H1 (cell line): ENCODE measurements around the gene LFNG. TPM values are rescaled to one million over a fixed set of nuclear protein-coding genes. Genes with fewer than 3 reads are reported as not detected.

Experiments used
- CBX8 ChIP-seq: fragments of 300-800, 300-1000 bp; sonication (generic); IDR thresholded peaks from 2 replicates; pipeline ENCODE4 v1.7.1; 2016; ENCODE audit warnings: low read depth, low read length, borderline replicate concordance
- GABPA ChIP-seq: IDR thresholded peaks from 2 replicates; pipeline ENCODE4 v1.6.1; 2011; ENCODE audit warnings: mild to moderate bottlenecking, low read length, moderate library complexity, borderline replicate concordance; ENCODE audit not compliant: insufficient read depth
- RFX5 ChIP-seq: IDR thresholded peaks from 2 replicates; pipeline ENCODE4 v1.6.1; 2011; ENCODE audit warnings: low read depth, low read length, improper control_type of control experiment, borderline replicate concordance
- TAF7 ChIP-seq: optimal IDR thresholded peaks from 2 replicates; pipeline ENCODE3; 2011; ENCODE audit warnings: low read depth, mild to moderate bottlenecking, inconsistent platforms, low read length, moderate library complexity, borderline replicate concordance
- polyA plus RNA-seq, 7 experiments: library from polyadenylated mRNA; depleted of rRNA in 3 of 7; stranded (reverse) in 5 of 7; unstranded in 2 of 7; fragments of >200 nt in 5 of 7; fragments of 200-250 nt in 2 of 7; gene quantifications; 1 replicate in 5 of 7; 2 replicates in 1 of 7; 4 replicates in 1 of 7; pipeline versions ENCODE4 v1.2.1 to v1.2.3, GENCODE V29; 2011 to 2013; ENCODE audit warnings: missing spikeins in 2 of 7, mixed read lengths in 2 of 7
- total RNA-seq: library from RNA; stranded (reverse); fragmentation: NEBNext Ultra II Directional; extraction: Animal tissue kit (Norgen Biotek cat#: 25700); gene quantifications from 2 replicates; pipeline ENCODE4 v1.2.1, GENCODE V29; 2021
- TF ChIP-seq, protein P1 (sequence below), 3 experiments: IDR thresholded peaks; 1 replicate in 2 of 3; 2 replicates in 1 of 3; pipeline versions ENCODE4 v1.5.1 to v1.6.1; 2011; ENCODE audit warnings: low read length in 3 of 3, mild to moderate bottlenecking in 3 of 3, inconsistent platforms in 2 of 3, low read depth in 1 of 3, moderate library complexity in 1 of 3; ENCODE audit not compliant: insufficient read depth in 1 of 3; ENCODE audit errors: control extremely low read depth in 1 of 3
- TF ChIP-seq, protein P2 (sequence below): IDR thresholded peaks from 2 replicates; pipeline ENCODE4 v1.6.1; 2011; ENCODE audit warnings: low read length, improper control_type of control experiment

LFNG gene
- total and polyA plus RNA-seq, 2 of the 8 experiments (the other 6 are each of a cell fraction or from before 2014, with no cell fraction given), result 31.6 to 35.6 TPM

DNA sequence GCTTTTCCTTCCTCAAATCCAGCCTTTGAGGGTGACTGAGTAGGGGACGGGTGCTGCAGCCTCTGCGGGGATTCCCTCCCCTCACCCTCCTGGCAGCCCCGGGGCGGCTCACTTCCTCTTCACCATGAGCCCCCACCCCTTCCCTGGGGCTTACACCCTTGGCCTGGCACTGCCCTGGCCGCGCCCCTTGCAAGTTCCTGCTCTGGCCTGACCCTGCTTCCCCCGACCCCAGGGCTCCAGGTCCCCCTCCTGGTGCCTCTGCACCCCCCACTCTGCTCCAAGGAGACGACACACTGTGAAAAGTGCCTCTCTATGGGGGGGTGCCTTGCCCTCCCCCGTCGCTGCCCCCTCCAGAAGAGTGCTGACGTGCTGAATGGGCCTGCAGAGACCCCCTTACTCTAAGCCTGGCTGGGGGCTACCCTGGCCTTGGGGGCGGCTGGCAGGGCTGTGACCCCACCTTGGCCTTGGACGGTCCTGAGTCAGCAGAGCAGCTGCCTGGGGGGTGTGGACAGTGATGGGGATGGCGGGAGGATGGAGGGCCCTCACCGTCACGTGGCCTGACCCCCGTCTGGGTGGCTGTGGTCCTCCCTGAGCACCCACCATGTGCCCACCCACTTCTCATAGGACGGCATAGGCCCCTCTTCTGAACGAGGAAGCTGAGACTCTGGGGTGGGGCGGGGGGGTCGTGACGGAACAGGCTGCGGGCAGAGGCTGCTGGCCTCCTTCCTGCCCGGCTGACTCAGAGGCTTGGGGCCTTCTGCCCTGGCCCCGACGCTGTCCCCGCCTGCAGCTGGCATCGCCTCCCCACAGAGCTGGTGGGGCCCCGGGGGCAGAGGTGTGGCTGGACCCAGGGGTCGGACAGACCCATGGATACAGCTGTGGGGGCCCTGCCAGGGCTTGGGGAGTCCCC lies 9.8 kb downstream of the LFNG start (continued):
- TF ChIP-seq, protein P1, sequence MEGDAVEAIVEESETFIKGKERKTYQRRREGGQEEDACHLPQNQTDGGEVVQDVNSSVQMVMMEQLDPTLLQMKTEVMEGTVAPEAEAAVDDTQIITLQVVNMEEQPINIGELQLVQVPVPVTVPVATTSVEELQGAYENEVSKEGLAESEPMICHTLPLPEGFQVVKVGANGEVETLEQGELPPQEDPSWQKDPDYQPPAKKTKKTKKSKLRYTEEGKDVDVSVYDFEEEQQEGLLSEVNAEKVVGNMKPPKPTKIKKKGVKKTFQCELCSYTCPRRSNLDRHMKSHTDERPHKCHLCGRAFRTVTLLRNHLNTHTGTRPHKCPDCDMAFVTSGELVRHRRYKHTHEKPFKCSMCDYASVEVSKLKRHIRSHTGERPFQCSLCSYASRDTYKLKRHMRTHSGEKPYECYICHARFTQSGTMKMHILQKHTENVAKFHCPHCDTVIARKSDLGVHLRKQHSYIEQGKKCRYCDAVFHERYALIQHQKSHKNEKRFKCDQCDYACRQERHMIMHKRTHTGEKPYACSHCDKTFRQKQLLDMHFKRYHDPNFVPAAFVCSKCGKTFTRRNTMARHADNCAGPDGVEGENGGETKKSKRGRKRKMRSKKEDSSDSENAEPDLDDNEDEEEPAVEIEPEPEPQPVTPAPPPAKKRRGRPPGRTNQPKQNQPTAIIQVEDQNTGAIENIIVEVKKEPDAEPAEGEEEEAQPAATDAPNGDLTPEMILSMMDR (IDR thresholded peaks at IDR 0.05; ENCODE audit: control extremely low read depth in 1 of 3, insufficient read depth in 1 of 3, low read depth in 1 of 3, low read length in 3 of 3), result no peak
- TF ChIP-seq, protein P2, sequence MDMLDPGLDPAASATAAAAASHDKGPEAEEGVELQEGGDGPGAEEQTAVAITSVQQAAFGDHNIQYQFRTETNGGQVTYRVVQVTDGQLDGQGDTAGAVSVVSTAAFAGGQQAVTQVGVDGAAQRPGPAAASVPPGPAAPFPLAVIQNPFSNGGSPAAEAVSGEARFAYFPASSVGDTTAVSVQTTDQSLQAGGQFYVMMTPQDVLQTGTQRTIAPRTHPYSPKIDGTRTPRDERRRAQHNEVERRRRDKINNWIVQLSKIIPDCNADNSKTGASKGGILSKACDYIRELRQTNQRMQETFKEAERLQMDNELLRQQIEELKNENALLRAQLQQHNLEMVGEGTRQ, result no peak
- TF ChIP-seq CBX8 (no peak), TAF7 (no peak), GABPA (no peak), RFX5 (no peak)
